Glutamatergic neuron (in vitro differentiated cells): ENCODE measurements around the gene CUL1. TPM values are rescaled to one million over a fixed set of nuclear protein-coding genes. Genes with fewer than 3 reads are reported as not detected.

Experiments used
- DNase-seq: peaks from one replicate; pipeline ENCODE4 v3.0.0; 2022
- H3K27ac Mint-ChIP-seq: one replicate; pipeline ENCODE4 v1.8.0; 2020; ENCODE audit warnings: mild to moderate bottlenecking, mixed read lengths, inconsistent platforms; ENCODE audit not compliant: unreplicated experiment
- H3K27me3 Mint-ChIP-seq: one replicate; pipeline ENCODE4 v1.8.0; 2020; ENCODE audit warnings: mild to moderate bottlenecking, moderate library complexity, mixed read lengths, inconsistent platforms; ENCODE audit not compliant: unreplicated experiment
- H3K36me3 Mint-ChIP-seq: one replicate; pipeline ENCODE4 v1.8.0; 2020; ENCODE audit warnings: mild to moderate bottlenecking, mixed read lengths, inconsistent platforms; ENCODE audit not compliant: unreplicated experiment
- H3K4me1 Mint-ChIP-seq: one replicate; pipeline ENCODE4 v1.8.0; 2020; ENCODE audit warnings: mild to moderate bottlenecking, low read depth, mixed read lengths, inconsistent platforms; ENCODE audit not compliant: unreplicated experiment
- H3K4me3 Mint-ChIP-seq: one replicate; pipeline ENCODE4 v1.8.0; 2020; ENCODE audit warnings: mild to moderate bottlenecking, mixed read lengths, inconsistent platforms; ENCODE audit not compliant: unreplicated experiment
- H3K9me3 Mint-ChIP-seq: one replicate; pipeline ENCODE4 v1.8.0; 2020; ENCODE audit warnings: mild to moderate bottlenecking, moderate library complexity, mixed read lengths, inconsistent platforms; ENCODE audit not compliant: unreplicated experiment
- CTCF ChIP-seq: fragments of 200-600 bp; sonication (generic); IDR thresholded peaks from one replicate; pipeline ENCODE4 v1.5.0; 2021; ENCODE audit not compliant: partially characterized antibody, unreplicated experiment
- total RNA-seq: library from RNA; stranded (reverse); fragmentation: NEBNext Ultra II Directional; extraction: Animal tissue kit (Norgen Biotek cat#: 25700); gene quantifications from one replicate; pipeline ENCODE4 v1.2.1, GENCODE V29; 2021; ENCODE audit not compliant: unreplicated experiment

CUL1 gene
- total RNA-seq, 1 donor from 2014 or later = 65.0 TPM

- H3K36me3 Mint-ChIP-seq = no peaks in the 10 kb centered on the region
- no peak for TF ChIP-seq CTCF
- peak overlapping the region; percentile 66 for H3K4me3 Mint-ChIP-seq
- H3K27ac Mint-ChIP-seq = peak overlapping the region; percentile 93
- no peaks in the 10 kb centered on the region for H3K27me3 Mint-ChIP-seq
- H3K4me1 Mint-ChIP-seq = peaks cover 51% of the 10 kb centered on the region
- H3K9me3 Mint-ChIP-seq = peaks cover 4% of the 10 kb centered on the region
- no peak for DNase-seq
Measured at GRCh38 chr7:148849393-148850098, 150.8 kb downstream of the CUL1 start.

- DNase-seq = no peak
- TF ChIP-seq CTCF = no peak
- H3K27me3 Mint-ChIP-seq = no peaks in the 10 kb centered on the region
- H3K36me3 Mint-ChIP-seq = no peaks in the 10 kb centered on the region
- H3K27ac Mint-ChIP-seq = peak overlapping the region; percentile 49
- H3K4me1 Mint-ChIP-seq = peaks cover 45% of the 10 kb centered on the region
- H3K4me3 Mint-ChIP-seq = no peak overlapping the region
- H3K9me3 Mint-ChIP-seq = peaks cover 4% of the 10 kb centered on the region
Measured at GRCh38 chr7:148850564-148850963, 151.9 kb downstream of the CUL1 start.

Other genes with a start within 250 kb of the CUL1 start
- not detected for gene C7orf33, start 108.1 kb upstream of the CUL1 start, total RNA-seq
- gene EZH2, start 185.4 kb downstream of the CUL1 start, total RNA-seq = 314 TPM